HepG2 (cell line): ENCODE data around the gene GLCE. TPM values are rescaled to one million over a fixed set of nuclear protein-coding genes. Genes with fewer than 3 reads are reported as not detected.
A peak's percentile ranks its signal among the peaks of the same experiment; 100 is the strongest.

Source experiments
- ATAC-seq: fragments of 200-7000 bp; cut with Tn5 transposase; 3 replicates; pipeline ENCODE4 v1.9.1; 2020; ENCODE audit warnings: mild to moderate bottlenecking, moderate library complexity
- BruUV-seq: library from RNA; stranded (reverse); fragments of 400-500 nt; replicated peaks from 2 replicates; lab custom pipeline; 2021; lab: Mats Ljungman, UMichigan
- CTCF ChIA-PET: fragments of 300-600 bp; formaldehyde crosslinking; extraction: SDS; loops from one replicate; lab custom pipeline; 2021; ENCODE audit warnings: low total read pairs, inconsistent platforms, low intra/inter-chr PET ratio; lab: Yijun Ruan, JAX
- POLR2A ChIA-PET: fragments of 350-600 bp; sonication (Branson Sonifier 250); formaldehyde crosslinking; loops from one replicate; lab custom pipeline; 2020; ENCODE audit warnings: antibody characterized with exemption, inconsistent platforms; lab: Yijun Ruan, JAX
- DNase-seq: peaks from one replicate; pipeline ENCODE4 v3.0.0-alpha.2; 2015; ENCODE audit warnings: low spot score
- FAIRE-seq: peaks from 3 replicates; lab custom pipeline; 2011; peaks lifted over from hg19 to GRCh38; lab: Jason Lieb, UNC
- H2AFZ ChIP-seq: one replicate; pipeline ENCODE4 v1.6.1; 2011; ENCODE audit warnings: low read length, inconsistent platforms
- H3K27ac ChIP-seq: fragments of 300-600 bp; 3 replicates; pipeline ENCODE4 v1.8.0; 2011; ENCODE audit warnings: mixed run types, mild to moderate bottlenecking, mixed read lengths, low read length, inconsistent platforms; ENCODE audit not compliant: insufficient read depth; ENCODE audit errors: extremely low read length
- H3K27me3 ChIP-seq, 2 experiments: fragments of 200-600 bp in 1 of 2; 2 replicates in 1 of 2; 3 replicates in 1 of 2; pipeline versions ENCODE4 v1.6.0 to v1.8.0; 2011; ENCODE audit warnings: low read length in 2 of 2, mild to moderate bottlenecking in 2 of 2, moderate library complexity in 2 of 2, inconsistent platforms in 1 of 2; ENCODE audit not compliant: insufficient read depth in 2 of 2, control insufficient read depth in 1 of 2
- H3K36me3 ChIP-seq, 2 experiments: fragments of 200-600 bp in 1 of 2; replicated peaks in 1 of 2; 2 replicates in 1 of 2; 3 replicates in 1 of 2; pipeline versions ENCODE4 v1.5.1 to v1.8.0; 2011; ENCODE audit warnings: low read length in 2 of 2, inconsistent platforms in 1 of 2; ENCODE audit not compliant: insufficient read depth in 2 of 2, control insufficient read depth in 1 of 2
- H3K4me1 ChIP-seq: 2 replicates; pipeline ENCODE4 v1.5.1; 2012; ENCODE audit warnings: low read length, inconsistent platforms; ENCODE audit not compliant: insufficient read depth
- H3K4me2 ChIP-seq: 2 replicates; pipeline ENCODE4 v1.6.0; 2011; ENCODE audit warnings: low read depth, low read length, inconsistent platforms
- H3K4me3 ChIP-seq, 3 experiments: fragments of 200-600 bp in 1 of 3; sonication (generic), shearing (Covaris generic) in 1 of 3; replicated peaks in 1 of 3; 2 replicates each; pipeline ENCODE4 v1.5.1; 2011 to 2016; ENCODE audit warnings: low read length in 3 of 3, inconsistent platforms in 2 of 3, low read depth in 2 of 3, mild to moderate bottlenecking in 2 of 3, control low read depth in 1 of 3, mixed read lengths in 1 of 3; ENCODE audit not compliant: insufficient read depth in 1 of 3
- H3K79me2 ChIP-seq: one replicate; pipeline ENCODE4 v1.6.1; 2011; ENCODE audit warnings: low read length, inconsistent platforms; ENCODE audit not compliant: insufficient read depth
- H3K9ac ChIP-seq: 2 replicates; pipeline ENCODE4 v1.6.0; 2011; ENCODE audit warnings: mild to moderate bottlenecking, low read depth, low read length, inconsistent platforms; ENCODE audit not compliant: insufficient read depth
- H3K9me3 ChIP-seq: 2 replicates; pipeline ENCODE4 v1.5.1; 2012; ENCODE audit warnings: mild to moderate bottlenecking, low read length
- H4K20me1 ChIP-seq: 2 replicates; pipeline ENCODE4 v1.6.0; 2011; ENCODE audit warnings: inconsistent platforms, mild to moderate bottlenecking, low read length, moderate library complexity; ENCODE audit not compliant: insufficient read depth
- ARID5B ChIP-seq: IDR thresholded peaks from 2 replicates; pipeline ENCODE4 v1.4.0; 2020; ENCODE audit warnings: mild to moderate bottlenecking, missing genetic modification reagents
- EP300 ChIP-seq, 3 experiments: sonication (generic) in 1 of 3; formaldehyde crosslinking in 1 of 3; IDR thresholded peaks; 2 replicates each; pipeline versions ENCODE4 v1.5.1 to v1.6.1; 2011 to 2020; ENCODE audit warnings: low read depth in 2 of 3, low read length in 2 of 3, borderline replicate concordance in 1 of 3, improper control_type of control experiment in 1 of 3, mild to moderate bottlenecking in 1 of 3, missing genetic modification reagents in 1 of 3, moderate library complexity in 1 of 3
- GATAD2A ChIP-seq: IDR thresholded peaks from 2 replicates; pipeline ENCODE4 v1.6.1; 2016
- JUND ChIP-seq: sonication (generic); formaldehyde crosslinking; IDR thresholded peaks from 2 replicates; pipeline ENCODE4 v1.8.0; 2022; ENCODE audit warnings: mild to moderate bottlenecking, missing genetic modification reagents
- KLF12 ChIP-seq: sonication (generic); formaldehyde crosslinking; IDR thresholded peaks from 2 replicates; pipeline ENCODE4 v1.4.0; 2020; ENCODE audit warnings: missing genetic modification reagents, borderline replicate concordance
- ONECUT2 ChIP-seq: sonication (generic); formaldehyde crosslinking; IDR thresholded peaks from 2 replicates; pipeline ENCODE4 v1.4.0; 2020; ENCODE audit warnings: missing genetic modification reagents
- PAXIP1 ChIP-seq: sonication (generic); formaldehyde crosslinking; conservative IDR thresholded peaks from 2 replicates; pipeline ENCODE4 v1.4.0; 2020; ENCODE audit warnings: mild to moderate bottlenecking, missing genetic modification reagents, moderate library complexity
- TCF12 ChIP-seq, 2 experiments: fragments of 450-650 bp in 1 of 2; sonication (generic) in 1 of 2; formaldehyde crosslinking in 1 of 2; IDR thresholded peaks; 2 replicates each; pipeline versions ENCODE4 v1.6.1 to v1.8.0; 2017 to 2022; ENCODE audit warnings: antibody characterized with exemption in 1 of 2, mild to moderate bottlenecking in 1 of 2, missing genetic modification reagents in 1 of 2, moderate library complexity in 1 of 2
- ZNF3 ChIP-seq: IDR thresholded peaks from 2 replicates; pipeline ENCODE4 v1.7.0; 2017; ENCODE audit warnings: inconsistent platforms
- ZNF343 ChIP-seq: sonication (generic); formaldehyde crosslinking; IDR thresholded peaks from 2 replicates; pipeline ENCODE4 v1.4.0; 2020; ENCODE audit warnings: mild to moderate bottlenecking, missing genetic modification reagents
- ZNF710 ChIP-seq: sonication (generic); formaldehyde crosslinking; IDR thresholded peaks from 2 replicates; pipeline ENCODE4 v1.5.0; 2020; ENCODE audit warnings: mild to moderate bottlenecking, missing genetic modification reagents, borderline replicate concordance
- WGBS: methylation state at CpG from one replicate; pipeline ENCODE4 v1.1.6; 2017; ENCODE audit warnings: low lambda C conversion rate; 5-methylcytosine and 5-hydroxymethylcytosine counted together
- in situ Hi-C: cut with HindIII; loops from 2 replicates; pipeline ENCODE4 v1.10.0; 2017; ENCODE audit warnings: low pct_unique_long_range_greater_than_20kb; ENCODE audit not compliant: extremely low pct_ligation_motif_present
- intact Hi-C: fragments of 100-400 bp; cut with micrococcal nuclease; formaldehyde crosslinking; loops from one replicate; pipeline ENCODE4 v1.10.0; 2022; ENCODE audit not compliant: unreplicated experiment
- polyA plus RNA-seq, 8 experiments: library from polyadenylated mRNA; depleted of rRNA in 3 of 8; stranded (reverse) in 7 of 8; unstranded in 1 of 8; fragments of >200 nt; fragmentation: Illumina TruSeq in 4 of 8; extraction: Trizol in 4 of 8; gene quantifications; 2 replicates each; pipeline versions ENCODE4 v1.2.1 to v1.2.3, GENCODE V29; 2011 to 2016; ENCODE audit warnings: low read depth in 4 of 8, missing spikeins in 1 of 8, mixed read lengths in 1 of 8; ENCODE audit not compliant: insufficient read depth in 1 of 8
- total RNA-seq, 5 experiments: library from RNA; depleted of rRNA; stranded (reverse); fragments of >200 nt; fragmentation: Illumina TruSeq; extraction: Trizol; gene quantifications; 2 replicates each; pipeline ENCODE4 v1.2.3, GENCODE V29; 2016; ENCODE audit warnings: low read depth in 1 of 5

Gene GLCE
- total and polyA plus RNA-seq, 2 of the 13 experiments (the other 11 are each of a cell fraction or from before 2014, with no cell fraction given), result 12.9 to 23.4 TPM

- CTCF ChIA-PET, result no interaction called here
- intact Hi-C loops, result no loop called here
- no peak for DNase-seq
- Histone ChIP-seq H3K9ac (no peak overlapping the region), H3K4me2 (peak overlapping the region; percentile 38; the same call in 1 of the 2 replicates), H3K27me3 (0 out of 5 replicates have a peak, but pooled peaks cover 0 to 11% of the 10 kb centered on the region in 2 experiments), H3K4me3 (no peak overlapping the region), H3K79me2 (no peaks in the 10 kb centered on the region), H3K27ac (no peak overlapping the region), H3K36me3 (no peaks in the 10 kb centered on the region)
- POLR2A ChIA-PET, result no interaction called here
- no peak for TF ChIP-seq ZNF343 (CRISPR knock-in tag)
- no peak for TF ChIP-seq TCF12 (IDR thresholded peaks at IDR 0.05)
- no peak for TF ChIP-seq TCF12 (CRISPR knock-in tag; IDR thresholded peaks at IDR 0.05)
- peak; percentile 33; the same call in 1 of the 2 replicates for TF ChIP-seq ARID5B (CRISPR knock-in tag)
- peak; percentile 57; the same call in 1 of the 2 replicates for TF ChIP-seq ZNF710 (CRISPR knock-in tag)
- TF ChIP-seq GATAD2A (CRISPR knock-in tag), result peak; percentile 48; the same call in 1 of the 2 replicates
- TF ChIP-seq PAXIP1 (CRISPR knock-in tag), result peak; percentile 42; the same call in 1 of the 2 replicates
- TF ChIP-seq ONECUT2, result peak; percentile 53; the same call in 1 of the 2 replicates
- 0 out of 4 replicates have a peak, but pooled peaks of 1 of the 2 experiments have one; percentile 12 for TF ChIP-seq EP300 (IDR thresholded peaks at IDR 0.05; ENCODE audit: low read depth in 2 of 2, low read length in 2 of 2)
- no peak for TF ChIP-seq EP300 (CRISPR knock-in tag; IDR thresholded peaks at IDR 0.05; ENCODE audit: borderline replicate concordance)
- TF ChIP-seq JUND (CRISPR knock-in tag), result 0 out of 2 replicates have a peak, but pooled peaks have one; percentile 15
- TF ChIP-seq ZNF3 (CRISPR knock-in tag), result peak; percentile 36; the same call in 1 of the 2 replicates
- no peak for TF ChIP-seq KLF12 (CRISPR knock-in tag)
- TF ChIP-seq, all 625 proteins: peak for 8
- BruUV-seq, result no TSS peak
- H3K4me1 ChIP-seq, result peaks cover 66% of the 10 kb centered on the region
- H3K9me3 ChIP-seq, result no peaks in the 10 kb centered on the region
- FAIRE-seq (no peak), ATAC-seq (peak; percentile 54)
- in situ Hi-C loops, result no loop called here
- no peak overlapping the region for H2AFZ ChIP-seq
- H4K20me1 ChIP-seq, result no peaks in the 10 kb centered on the region
- 24% methylated on average over 7 of the region's 7 CpGs for WGBS
These were observed 28.8 kb upstream of the GLCE start for GRCh38 chr15:69131362-69132220.
